ENCODE data around the gene MAGEB18. TPM values are rescaled to one million over a fixed set of nuclear protein-coding genes. Genes with fewer than 3 reads are reported as not detected.

Gene MAGEB18
- polyA plus RNA-seq (2013, experiment 1 of 2), result not detected
- not detected for polyA plus RNA-seq (2013, experiment 2 of 2)

GRCh38 chrX:26138274-26138673, at the start of gene MAGEB18:
MAGEB18 (plus strand) TSS chrX:26138343; CDS start chrX:26138986, 643 bp downstream.
- H3K9me3 ChIP-seq (ENCODE audit: control insufficient read depth, low read length), result no peaks in the 10 kb centered on the region
- no peaks in the 10 kb centered on the region for H3K4me1 ChIP-seq (ENCODE audit: control insufficient read depth, insufficient read depth, low read length, poor library complexity, severe bottlenecking)
- H3K4me3 ChIP-seq (ENCODE audit: extremely low read depth, insufficient read depth, low read length, poor library complexity, severe bottlenecking), result no peak within 1 kb of the TSS
- WGBS, 2 experiments (ENCODE audit: insufficient coverage in 2 of 2), result 91% methylated on average over 5 of the region's 11 CpGs; no CpG with 5 or more reads in 1 of the 2 experiments
- no peaks in the 10 kb centered on the region for H3K36me3 ChIP-seq (ENCODE audit: control insufficient read depth, insufficient read depth, low read length)
- H3K27ac ChIP-seq (ENCODE audit: low read depth, low read length, severe bottlenecking), result no peak within 1 kb of the TSS

GRCh38 chrX:26100421-26100920, 37.7 kb upstream of the MAGEB18 start:
- H3K27ac ChIP-seq (ENCODE audit: low read depth, low read length, severe bottlenecking), result no peak overlapping the region
- no peaks in the 10 kb centered on the region for H3K9me3 ChIP-seq (ENCODE audit: control insufficient read depth, low read length)
- H3K4me1 ChIP-seq (ENCODE audit: control insufficient read depth, insufficient read depth, low read length, poor library complexity, severe bottlenecking), result peaks cover 4% of the 10 kb centered on the region
- H3K4me3 ChIP-seq (ENCODE audit: extremely low read depth, insufficient read depth, low read length, poor library complexity, severe bottlenecking), result no peak overlapping the region
- WGBS, 2 experiments (ENCODE audit: insufficient coverage in 2 of 2), result no CpG with 5 or more reads among the region's 3 CpGs
- no peaks in the 10 kb centered on the region for H3K36me3 ChIP-seq (ENCODE audit: control insufficient read depth, insufficient read depth, low read length)

GRCh38 chrX:26109142-26109541, 29.0 kb upstream of the MAGEB18 start:
- Histone ChIP-seq H3K36me3 (ENCODE audit: control insufficient read depth, insufficient read depth, low read length) (no peaks in the 10 kb centered on the region), H3K9me3 (ENCODE audit: control insufficient read depth, low read length) (no peaks in the 10 kb centered on the region), H3K4me1 (ENCODE audit: control insufficient read depth, insufficient read depth, low read length, poor library complexity, severe bottlenecking) (no peaks in the 10 kb centered on the region), H3K27ac (ENCODE audit: low read depth, low read length, severe bottlenecking) (no peak overlapping the region), H3K4me3 (ENCODE audit: extremely low read depth, insufficient read depth, low read length, poor library complexity, severe bottlenecking) (no peak overlapping the region)
- WGBS, 2 experiments (ENCODE audit: insufficient coverage in 2 of 2), result 83% methylated on average over 1 of the region's 1 CpG; no CpG with 5 or more reads in 1 of the 2 experiments

GRCh38 chrX:26146024-26146423, 7.9 kb downstream of the MAGEB18 start:
- no peaks in the 10 kb centered on the region for H3K9me3 ChIP-seq (ENCODE audit: control insufficient read depth, low read length)
- no peaks in the 10 kb centered on the region for H3K4me1 ChIP-seq (ENCODE audit: control insufficient read depth, insufficient read depth, low read length, poor library complexity, severe bottlenecking)
- no peaks in the 10 kb centered on the region for H3K36me3 ChIP-seq (ENCODE audit: control insufficient read depth, insufficient read depth, low read length)
- 100% methylated on average over 1 of the region's 2 CpGs; no CpG with 5 or more reads in 1 of the 2 experiments for WGBS, 2 experiments (ENCODE audit: insufficient coverage in 2 of 2)
- no peak overlapping the region for H3K4me3 ChIP-seq (ENCODE audit: extremely low read depth, insufficient read depth, low read length, poor library complexity, severe bottlenecking)
- H3K27ac ChIP-seq (ENCODE audit: low read depth, low read length, severe bottlenecking), result no peak overlapping the region

GRCh38 chrX:26160301-26160700, 22.2 kb downstream of the MAGEB18 start, which contains the start of gene MAGEB6B:
MAGEB6B (plus strand) TSS chrX:26160601; CDS start chrX:26160601, 0 bp downstream.
- Histone ChIP-seq H3K36me3 (ENCODE audit: control insufficient read depth, insufficient read depth, low read length) (no peaks in the 10 kb centered on the region), H3K4me1 (ENCODE audit: control insufficient read depth, insufficient read depth, low read length, poor library complexity, severe bottlenecking) (no peaks in the 10 kb centered on the region), H3K9me3 (ENCODE audit: control insufficient read depth, low read length) (no peaks in the 10 kb centered on the region), H3K4me3 (ENCODE audit: extremely low read depth, insufficient read depth, low read length, poor library complexity, severe bottlenecking) (no peak within 1 kb of the TSS), H3K27ac (ENCODE audit: low read depth, low read length, severe bottlenecking) (no peak within 1 kb of the TSS)
- 95 to 100% methylated on average over 2 to 8 of the region's 10 CpGs for WGBS, 2 experiments (ENCODE audit: insufficient coverage in 2 of 2)

Data from mesodermal cell (in vitro differentiated cells).